ENCODE results near the gene PLEK2. TPM values are rescaled to one million over a fixed set of nuclear protein-coding genes. Genes with fewer than 3 reads are reported as not detected.

Gene PLEK2
- total and polyA plus RNA-seq, 2 of the 13 experiments (the other 11 are each of a cell fraction or from before 2014, with no cell fraction given) = 0.26 to 1.5 TPM

- TF ChIP-seq MAZ (IDR thresholded peaks at IDR 0.05; ENCODE audit: borderline replicate concordance, low read depth, low read length) (peak; percentile 85), MAZ (CRISPR knock-in tag; IDR thresholded peaks at IDR 0.05; ENCODE audit: low read depth) (peak; percentile 67), PRDM10 (CRISPR knock-in tag; IDR thresholded peaks at IDR 0.05; ENCODE audit: low read depth) (no peak), MAFF (IDR thresholded peaks at IDR 0.05; ENCODE audit: low read depth, low read length) (no peak), JUNB (CRISPR knock-in tag; IDR thresholded peaks at IDR 0.05; ENCODE audit: borderline replicate concordance) (no peak), NFYC (CRISPR knock-in tag; IDR thresholded peaks at IDR 0.05) (no peak), FIP1L1 (IDR thresholded peaks at IDR 0.05; ENCODE audit: borderline replicate concordance, insufficient read depth, low read depth, low read length) (no peak), ZNF589 (CRISPR knock-in tag; conservative IDR thresholded peaks at IDR 0.05) (no peak), FOXP4 (CRISPR knock-in tag; IDR thresholded peaks at IDR 0.05) (peak; percentile 65), RFX1 (IDR thresholded peaks at IDR 0.05) (peak; percentile 90), CCDC6 (CRISPR knock-in tag; IDR thresholded peaks at IDR 0.05) (no peak), NFIB (CRISPR knock-in tag; IDR thresholded peaks at IDR 0.05; ENCODE audit: borderline replicate concordance) (no peak), NFAT5 (CRISPR knock-in tag; IDR thresholded peaks at IDR 0.05) (no peak), BRD4 (CRISPR knock-in tag; IDR thresholded peaks at IDR 0.05) (no peak), ZBTB7A (CRISPR knock-in tag; IDR thresholded peaks at IDR 0.05) (no peak), ZNF709 (CRISPR knock-in tag; IDR thresholded peaks at IDR 0.05) (no peak), TCF12 (IDR thresholded peaks at IDR 0.05) (no peak), TCF12 (CRISPR knock-in tag; IDR thresholded peaks at IDR 0.05) (no peak), CBX5 (CRISPR knock-in tag; IDR thresholded peaks at IDR 0.05; ENCODE audit: borderline replicate concordance) (peak; percentile 53), HDAC6 (IDR thresholded peaks at IDR 0.05; ENCODE audit: low read depth, low read length) (no peak)
Observed at GRCh38 chr14:67359775-67360469, 52.0 kb downstream of the PLEK2 start, which contains the start of the genes ATP6V1D and EIF2S1 (continued).
